NCI-H446 (cell line): ENCODE data around the gene ZFYVE9.
"Not testable (repeated sequence)": the region's sequence is repeated elsewhere in the genome, so short reads cannot be mapped to it uniquely, and the experiment has no call there.

Experiments
- DNase-seq, 2 experiments: peaks; one replicate each; lab custom pipeline; 2025; lab: John Stamatoyannopoulos, UW

Gene ZFYVE9

DNA sequence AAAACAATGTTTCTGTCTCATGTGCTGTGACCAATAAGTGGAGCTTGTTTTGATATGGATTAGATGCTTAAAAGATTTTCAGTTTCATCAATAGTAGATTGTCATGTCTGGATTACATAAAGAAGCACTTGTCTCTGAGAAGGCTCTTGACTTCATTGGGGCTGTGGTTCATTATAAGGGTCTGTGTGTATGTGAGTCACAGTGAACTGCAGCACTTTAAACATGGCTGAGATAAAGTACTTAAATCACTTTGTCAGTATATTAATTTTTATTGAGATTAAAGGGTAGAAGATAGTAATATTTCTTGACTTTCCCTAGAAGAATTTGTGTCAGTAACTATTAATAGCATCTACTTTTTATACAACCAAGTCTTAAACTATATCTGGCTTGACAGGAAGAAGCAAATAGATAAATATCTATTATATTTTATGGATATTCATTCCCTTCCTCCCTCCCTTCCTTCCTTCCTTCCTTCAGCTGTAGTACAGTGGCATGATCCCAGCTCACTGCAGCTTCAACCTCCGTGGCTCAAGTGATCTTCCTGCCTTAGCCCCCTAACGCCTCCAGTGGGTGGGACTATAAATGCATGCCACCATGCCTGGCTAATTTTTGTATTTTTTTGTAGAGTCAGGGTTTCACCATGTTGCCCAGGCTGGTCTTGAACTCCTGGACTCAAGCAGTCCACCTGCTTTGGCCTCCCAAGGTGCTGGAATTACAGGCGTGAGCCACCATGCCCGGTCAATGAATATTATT lies 48.8 kb downstream of the ZFYVE9 start:
- no peak for DNase-seq

DNA sequence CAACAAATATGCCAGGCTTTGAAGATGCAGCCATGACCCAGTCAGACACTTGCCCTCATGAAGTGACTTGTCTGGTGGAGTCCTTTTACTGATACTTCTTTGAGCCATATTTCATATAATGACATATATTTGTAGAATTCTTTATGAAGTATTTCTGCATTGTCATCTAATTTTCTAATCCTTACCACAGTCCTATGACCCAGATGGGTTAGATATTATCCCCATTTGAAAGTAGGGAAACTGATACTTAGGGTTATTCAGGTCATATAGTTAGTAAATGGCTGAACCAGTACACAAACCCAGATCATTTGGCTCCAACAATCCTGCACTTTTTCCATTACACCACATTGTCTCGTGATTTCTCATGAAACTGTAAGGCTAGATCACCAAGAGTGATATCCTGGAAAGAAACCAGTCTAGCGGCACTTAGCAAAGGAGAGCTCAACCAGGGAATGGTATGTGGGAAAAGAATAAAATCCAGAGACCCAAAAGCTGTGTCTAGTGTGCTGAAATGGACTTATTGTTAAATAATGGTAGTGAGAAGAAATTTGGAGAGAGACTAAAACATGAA lies 49.6 kb downstream of the ZFYVE9 start:
- DNase-seq: no peak

GRCh38 chr1:52192024-52192423 lies 50.1 kb downstream of the ZFYVE9 start:
- no peak for DNase-seq

GRCh38 chr1:52192436-52192835 lies 50.5 kb downstream of the ZFYVE9 start:
- DNase-seq: no peak

GRCh38 chr1:52193985-52194384 lies 52.1 kb downstream of the ZFYVE9 start:
- DNase-seq: no peak

- no peak for DNase-seq
Observed at GRCh38 chr1:52195161-52195560, 53.3 kb downstream of the ZFYVE9 start.

- no peak for DNase-seq
Observed at GRCh38 chr1:52203935-52204625, 62.2 kb downstream of the ZFYVE9 start.

- no peak for DNase-seq
Observed at GRCh38 chr1:52204696-52205095, 62.8 kb downstream of the ZFYVE9 start.

DNA sequence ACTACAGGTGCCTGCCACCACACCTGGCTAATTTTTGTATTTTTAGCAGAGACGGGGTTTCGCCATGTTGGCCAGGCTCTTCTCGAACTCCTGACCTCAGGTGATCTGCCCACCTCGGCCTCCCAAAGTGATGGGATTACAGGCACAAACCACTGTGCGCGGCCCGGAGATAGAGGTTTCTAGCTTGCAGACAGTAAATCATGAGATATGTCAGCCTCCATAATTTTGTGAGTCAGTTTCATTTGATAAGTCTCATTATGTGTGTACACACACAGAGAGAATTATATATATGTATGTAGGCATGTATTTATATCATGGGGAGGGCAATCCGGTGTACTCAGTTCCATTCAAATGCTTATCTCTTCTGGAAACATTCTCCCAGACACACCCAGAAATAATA lies 64.8 kb downstream of the ZFYVE9 start:
- DNase-seq: not testable (repeated sequence)

DNA sequence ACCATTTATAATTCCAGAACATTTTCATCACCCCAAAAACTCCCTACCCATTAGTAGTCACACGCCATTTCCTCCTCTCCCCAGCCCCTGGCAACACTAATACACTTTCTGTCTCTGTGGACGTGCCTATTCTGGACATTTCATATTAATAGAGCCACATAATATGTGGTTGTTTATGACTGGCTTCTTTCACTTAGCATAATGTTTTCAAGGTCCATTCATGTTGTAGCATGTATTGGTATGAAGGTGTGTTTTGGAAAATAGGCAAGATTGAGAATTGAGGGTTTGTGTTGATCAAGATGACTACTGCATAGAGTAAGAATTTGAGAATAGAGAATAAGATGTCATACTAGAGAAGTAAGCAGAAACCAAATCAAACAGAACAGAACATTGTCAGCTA lies 67.5 kb downstream of the ZFYVE9 start:
- DNase-seq: no peak

GRCh38 chr1:52210044-52210443 lies 68.2 kb downstream of the ZFYVE9 start:
- no peak for DNase-seq

- DNase-seq: no peak
Observed at GRCh38 chr1:52216907-52217458, 75.1 kb downstream of the ZFYVE9 start.

DNA sequence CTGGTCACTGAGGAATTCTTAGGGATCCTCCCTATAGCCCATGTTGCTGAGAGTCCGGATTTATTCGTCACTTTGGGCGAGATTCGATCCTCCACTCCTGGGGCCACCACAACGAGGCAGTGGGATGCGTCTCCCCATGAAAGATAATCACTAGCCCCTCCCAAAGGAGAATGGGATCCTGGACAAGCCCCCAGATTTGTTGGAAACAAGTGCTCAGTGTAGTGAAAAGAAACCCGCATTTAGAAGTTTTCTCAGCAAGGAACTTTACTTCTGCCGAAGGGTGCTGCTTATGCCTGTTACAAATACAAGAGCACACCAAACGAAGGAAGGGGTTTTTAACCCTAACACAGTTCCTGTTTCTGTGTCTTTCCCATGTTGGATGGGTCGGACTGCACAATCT lies 83.3 kb downstream of the ZFYVE9 start:
- no peak for DNase-seq

- no peak for DNase-seq
Observed at GRCh38 chr1:52229494-52229893, 87.6 kb downstream of the ZFYVE9 start.

GRCh38 chr1:52233463-52233862 lies 91.6 kb downstream of the ZFYVE9 start:
- DNase-seq: no peak

GRCh38 chr1:52234014-52234413 lies 92.1 kb downstream of the ZFYVE9 start:
- DNase-seq: no peak

DNA sequence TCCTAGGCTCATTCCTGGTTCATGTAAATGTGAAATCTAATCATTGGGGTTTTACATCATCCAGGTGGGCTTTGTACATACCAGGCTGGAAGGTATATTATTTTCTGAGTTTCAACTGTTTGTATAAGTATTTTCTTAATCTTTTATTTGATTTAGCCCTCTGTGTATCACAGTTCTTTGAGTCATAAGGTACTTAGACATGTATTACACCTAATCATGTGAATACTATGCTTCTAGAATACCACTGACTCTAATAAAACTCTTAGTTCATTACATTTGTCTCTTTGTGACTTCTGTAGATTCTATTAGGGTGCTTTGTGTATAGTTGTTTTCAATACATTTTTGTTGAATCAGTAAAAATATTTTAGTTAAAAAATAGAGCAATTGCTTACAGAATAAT lies 92.8 kb downstream of the ZFYVE9 start:
- no peak for DNase-seq

DNA sequence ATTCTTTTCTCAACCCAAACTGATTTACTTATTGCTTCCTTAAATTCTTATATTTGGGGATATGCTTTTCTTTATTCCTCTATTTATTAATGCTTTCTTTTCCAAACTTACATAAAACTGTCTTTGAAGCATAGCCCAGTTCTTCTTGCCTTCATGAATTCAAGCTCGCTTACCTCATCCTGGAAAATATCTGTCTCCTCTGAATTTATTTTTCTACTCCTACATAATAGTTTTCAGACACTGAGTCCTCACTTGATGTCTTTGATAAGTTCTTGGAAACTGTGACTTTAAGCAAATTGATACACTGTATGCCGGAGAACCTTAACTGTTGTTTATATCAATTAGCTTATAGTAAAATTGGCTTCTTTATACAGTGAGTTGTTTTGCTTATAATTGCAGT lies 93.8 kb downstream of the ZFYVE9 start:
- no peak for DNase-seq

DNA sequence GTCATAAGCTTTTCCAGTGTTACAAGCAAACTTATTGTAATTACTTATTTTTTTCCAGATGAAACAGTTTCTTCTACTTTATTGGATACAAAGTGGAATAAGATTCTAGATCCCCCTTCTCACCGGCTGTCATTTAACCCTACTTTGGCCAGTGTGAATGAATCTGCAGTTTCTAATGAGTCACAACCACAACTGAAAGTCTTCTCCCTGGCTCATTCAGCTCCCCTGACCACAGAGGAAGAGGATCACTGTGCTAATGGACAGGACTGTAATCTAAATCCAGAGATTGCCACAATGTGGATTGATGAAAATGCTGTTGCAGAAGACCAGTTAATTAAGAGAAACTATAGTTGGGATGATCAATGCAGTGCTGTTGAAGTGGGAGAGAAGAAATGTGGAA lies 95.5 kb downstream of the ZFYVE9 start:
- DNase-seq: no peak

GRCh38 chr1:52238474-52238873 lies 96.6 kb downstream of the ZFYVE9 start:
- no peak for DNase-seq

DNA sequence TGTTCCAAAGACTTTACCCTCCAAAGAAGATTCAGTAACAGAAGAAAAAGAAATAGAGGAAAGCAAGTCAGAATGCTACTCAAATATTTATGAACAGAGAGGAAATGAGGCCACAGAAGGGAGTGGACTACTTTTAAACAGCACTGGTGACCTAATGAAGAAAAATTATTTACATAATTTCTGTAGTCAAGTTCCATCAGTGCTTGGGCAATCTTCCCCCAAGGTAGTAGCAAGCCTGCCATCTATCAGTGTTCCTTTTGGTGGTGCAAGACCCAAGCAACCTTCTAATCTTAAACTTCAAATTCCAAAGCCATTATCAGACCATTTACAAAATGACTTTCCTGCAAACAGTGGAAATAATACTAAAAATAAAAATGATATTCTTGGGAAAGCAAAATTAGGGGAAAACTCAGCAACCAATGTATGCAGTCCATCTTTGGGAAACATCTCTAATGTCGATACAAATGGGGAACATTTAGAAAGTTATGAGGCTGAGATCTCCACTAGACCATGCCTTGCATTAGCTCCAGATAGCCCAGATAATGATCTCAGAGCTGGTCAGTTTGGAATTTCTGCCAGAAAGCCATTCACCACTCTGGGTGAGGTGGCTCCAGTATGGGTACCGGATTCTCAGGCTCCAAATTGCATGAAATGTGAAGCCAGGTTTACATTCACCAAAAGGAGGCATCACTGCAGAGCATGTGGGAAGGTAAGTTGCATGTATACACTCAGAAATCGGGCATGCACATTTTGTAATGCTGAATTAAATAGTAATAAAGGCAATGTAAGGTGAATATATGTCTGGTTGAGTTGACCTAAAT lies 97.2 kb downstream of the ZFYVE9 start:
- no peak for DNase-seq

GRCh38 chr1:52239708-52240001 lies 97.8 kb downstream of the ZFYVE9 start:
- no peak for DNase-seq
